Measurements from ENCODE around the gene SAMMSON.
A peak's percentile ranks its signal among the peaks of the same experiment; 100 is the strongest.

SAMMSON gene

DNA sequence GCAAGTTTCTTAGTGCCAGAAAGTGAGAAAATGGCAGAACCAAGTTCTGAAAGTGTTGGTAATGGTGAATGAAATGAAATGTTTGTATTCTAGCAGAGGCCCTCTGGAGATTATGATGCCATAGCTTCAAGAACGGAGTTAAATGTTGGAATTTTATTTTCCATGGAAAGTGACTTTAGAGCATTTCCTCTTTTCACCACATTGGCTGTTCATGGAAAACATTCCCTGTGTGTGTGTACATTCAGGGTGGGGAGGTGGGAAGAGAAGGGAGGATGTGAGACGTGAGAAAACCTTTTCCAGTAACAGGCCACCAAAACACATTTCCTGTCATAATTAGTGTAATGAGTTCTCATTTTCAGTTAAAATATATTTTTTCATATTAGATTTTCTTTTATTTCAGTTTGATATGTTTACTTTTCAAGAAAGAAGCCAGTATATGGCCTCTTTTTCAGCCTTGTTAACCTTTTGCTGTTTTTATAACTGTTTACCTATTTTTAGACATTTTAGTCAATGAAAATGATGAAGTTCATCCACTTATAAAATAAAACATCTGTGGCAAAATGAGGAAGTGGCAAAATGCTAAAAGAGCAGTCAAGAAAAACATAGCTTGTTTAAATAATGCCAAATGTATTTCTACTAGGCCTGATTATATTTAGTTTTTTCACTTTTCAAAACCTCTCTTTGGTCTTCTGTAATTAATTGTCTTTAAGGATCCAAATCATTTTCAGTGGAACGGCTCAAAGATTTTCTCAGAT is 21.6 kb downstream of the SAMMSON start:
- DNase-seq = no peak

GRCh38 chr3:70028361-70028760 is 28.8 kb downstream of the SAMMSON start:
- DNase-seq = no peak

- DNase-seq = no peak
These were observed 39.2 kb downstream of the SAMMSON start for GRCh38 chr3:70038693-70039092.

DNA sequence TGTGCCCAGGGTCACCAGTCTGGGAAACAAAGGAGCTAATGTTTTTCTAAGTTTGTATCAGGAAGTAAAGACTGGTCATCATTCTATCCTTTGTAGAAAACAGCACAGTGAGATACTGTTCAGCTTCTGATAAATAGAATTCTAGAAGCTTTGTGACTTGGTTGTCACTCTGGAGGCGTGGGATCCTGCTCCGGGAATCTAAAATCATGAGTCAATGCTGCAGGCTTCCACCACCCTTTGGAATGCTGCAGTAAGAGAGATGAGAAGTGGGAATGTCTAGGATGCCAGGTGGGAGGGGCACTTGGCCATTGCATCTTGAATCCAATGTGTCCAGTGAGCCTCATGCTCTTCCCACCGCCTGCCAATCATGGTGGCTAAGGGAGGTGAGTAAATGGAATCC is 40.9 kb downstream of the SAMMSON start:
- DNase-seq = no peak

GRCh38 chr3:70042641-70043040 is 43.1 kb downstream of the SAMMSON start:
- no peak for DNase-seq

DNA sequence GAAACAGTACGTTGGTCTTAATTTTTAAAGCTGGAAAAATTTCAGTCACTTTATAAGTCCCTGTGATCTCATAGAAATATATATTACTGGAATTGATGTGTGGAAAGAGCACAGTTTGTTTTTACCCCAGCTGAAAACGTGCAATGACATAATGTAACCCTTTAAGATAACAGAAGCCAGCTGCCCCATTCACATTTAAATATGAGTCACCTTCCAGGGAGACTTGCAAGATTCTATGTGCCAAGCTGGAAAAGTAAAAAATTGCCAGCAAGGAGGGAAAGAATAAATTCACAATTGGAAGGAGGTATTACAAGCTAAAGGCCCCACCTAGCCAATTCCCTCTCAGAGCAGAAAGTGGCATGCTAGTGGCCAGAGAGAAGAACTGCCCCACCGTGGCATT is 50.2 kb downstream of the SAMMSON start:
- no peak for DNase-seq

- no peak for DNase-seq
These were observed 53.8 kb downstream of the SAMMSON start for GRCh38 chr3:70053293-70053692.

DNA sequence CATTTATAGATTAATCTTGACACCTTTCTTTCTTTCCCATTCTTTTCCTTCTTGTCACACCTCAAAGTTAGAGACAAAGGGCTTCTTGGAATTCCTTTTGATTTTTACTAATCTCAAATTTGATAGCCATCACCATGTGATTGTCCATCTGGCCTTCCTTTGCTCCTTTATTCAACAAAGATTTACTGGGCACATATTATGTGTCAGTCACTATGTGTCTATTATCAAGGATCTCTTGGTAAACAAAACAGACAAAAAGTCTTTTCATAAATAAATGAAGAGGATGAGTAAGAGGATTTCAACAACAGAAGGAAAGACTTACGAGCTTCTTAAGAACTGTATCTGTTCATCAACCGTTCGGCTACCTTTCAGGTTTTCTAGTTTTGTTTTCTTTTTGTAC is 56.5 kb downstream of the SAMMSON start:
- no peak for DNase-seq

GRCh38 chr3:70057426-70057825 is 57.9 kb downstream of the SAMMSON start:
- DNase-seq = no peak

- no peak for DNase-seq
These were observed 61.6 kb downstream of the SAMMSON start for GRCh38 chr3:70061096-70061495.

GRCh38 chr3:70064194-70064779 is 64.8 kb downstream of the SAMMSON start:
- peak; percentile 6 for DNase-seq

DNA sequence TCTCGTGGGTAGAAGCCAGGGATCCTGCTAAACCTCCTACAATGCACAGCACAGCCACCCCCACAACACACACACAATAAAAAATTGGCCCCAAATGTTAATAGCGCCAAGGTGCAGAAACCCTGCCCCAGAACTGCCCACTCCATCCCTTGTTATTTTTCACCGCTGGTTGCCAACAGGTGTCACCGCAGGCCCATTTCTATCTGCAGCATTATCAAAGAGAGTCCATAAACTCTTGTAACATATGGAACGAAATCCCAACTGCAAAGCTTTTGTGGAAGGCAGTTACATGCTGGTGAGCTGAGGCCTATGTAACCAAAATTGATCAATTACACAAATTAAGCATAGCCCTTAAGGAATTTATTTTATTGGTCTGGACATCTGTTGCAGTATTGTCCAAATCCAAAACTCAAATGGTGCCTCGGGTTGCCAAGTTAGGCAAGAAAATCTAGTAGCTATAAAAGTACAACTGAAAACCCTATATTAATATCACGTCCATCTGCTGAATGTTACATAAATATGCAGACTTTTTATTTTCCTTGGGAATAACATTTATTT is 66.2 kb downstream of the SAMMSON start:
- no peak for DNase-seq

- no peak for DNase-seq
These were observed 68.5 kb downstream of the SAMMSON start for GRCh38 chr3:70067860-70068521.

GRCh38 chr3:70069557-70069956 is 70.0 kb downstream of the SAMMSON start:
- no peak for DNase-seq

- no peak for DNase-seq
These were observed 71.6 kb downstream of the SAMMSON start for GRCh38 chr3:70071138-70071537.

DNA sequence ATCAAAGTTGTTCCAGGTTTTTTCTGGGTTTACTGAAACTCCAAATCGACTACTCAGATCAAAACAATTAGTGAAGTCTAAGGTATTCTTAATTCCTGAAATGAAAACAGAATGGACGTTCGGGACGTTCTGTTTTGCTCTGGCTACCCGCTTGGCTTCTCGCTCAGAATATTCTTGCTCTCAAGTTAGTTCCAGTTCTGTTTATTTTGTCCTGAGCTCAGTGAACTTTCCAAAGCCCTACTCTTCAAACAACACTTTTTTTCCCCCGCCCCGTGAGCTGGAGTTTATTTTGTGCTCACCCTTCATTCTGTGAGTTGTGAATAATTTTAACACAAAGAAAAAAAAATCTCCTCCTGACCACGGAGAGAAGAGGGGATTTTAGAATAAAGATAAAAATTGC is 72.6 kb downstream of the SAMMSON start:
- DNase-seq = no peak

DNA sequence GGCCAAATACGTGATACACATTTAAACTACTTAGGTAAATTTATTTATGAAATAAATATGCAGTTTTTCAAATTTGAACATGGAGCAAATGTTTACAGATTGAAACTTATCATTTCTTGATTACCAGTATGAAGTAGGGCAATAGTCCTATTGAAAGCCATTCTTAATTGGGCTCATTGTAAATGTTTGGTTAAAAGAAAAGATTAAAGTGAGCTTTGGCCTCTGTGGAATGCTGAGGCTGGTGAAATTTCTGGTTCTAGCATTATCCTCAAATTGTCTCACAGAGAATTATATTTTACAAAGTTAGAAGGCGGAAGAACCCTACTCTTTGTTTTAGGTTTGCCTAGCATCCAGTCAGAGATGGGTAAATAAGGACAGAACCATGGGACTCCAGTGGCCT is 73.2 kb downstream of the SAMMSON start:
- no peak for DNase-seq

DNA sequence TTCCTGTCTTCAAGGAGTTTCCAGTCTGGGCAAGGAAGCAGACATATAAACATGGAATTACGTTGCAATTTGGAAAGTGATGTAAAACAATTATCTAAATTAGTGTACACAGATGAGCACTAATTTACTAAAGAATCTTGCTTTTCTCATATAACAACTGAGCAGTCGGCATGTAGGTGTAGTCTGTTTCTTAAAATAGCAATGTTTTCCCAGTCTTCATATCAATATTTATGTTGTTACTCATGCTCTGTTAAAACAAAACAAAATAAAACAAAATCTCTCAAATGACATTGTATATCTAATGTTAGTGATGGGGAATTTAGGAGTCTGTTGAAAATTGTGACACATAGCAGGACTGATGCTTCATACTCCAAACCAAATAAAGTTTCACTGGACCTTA is 75.6 kb downstream of the SAMMSON start:
- DNase-seq = no peak

DNA sequence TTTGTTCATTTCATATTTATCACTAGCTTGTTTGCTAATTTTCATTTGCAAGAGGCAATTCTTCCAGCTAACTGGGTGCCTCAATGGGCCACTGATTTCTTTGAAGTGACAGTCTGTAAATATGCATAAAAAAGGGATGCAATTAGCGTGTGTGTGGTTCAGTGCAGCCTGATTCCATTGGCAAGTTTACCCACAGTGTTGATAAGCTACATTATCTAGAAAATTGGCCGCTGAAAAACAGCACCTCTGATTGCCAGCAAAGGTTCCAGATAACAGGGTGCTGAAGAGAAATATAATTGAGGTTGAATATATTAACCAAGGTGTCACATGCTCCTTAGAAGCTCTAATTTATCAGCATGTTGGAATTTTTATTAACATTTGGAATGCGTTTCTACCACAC is 76.9 kb downstream of the SAMMSON start:
- no peak for DNase-seq

DNA sequence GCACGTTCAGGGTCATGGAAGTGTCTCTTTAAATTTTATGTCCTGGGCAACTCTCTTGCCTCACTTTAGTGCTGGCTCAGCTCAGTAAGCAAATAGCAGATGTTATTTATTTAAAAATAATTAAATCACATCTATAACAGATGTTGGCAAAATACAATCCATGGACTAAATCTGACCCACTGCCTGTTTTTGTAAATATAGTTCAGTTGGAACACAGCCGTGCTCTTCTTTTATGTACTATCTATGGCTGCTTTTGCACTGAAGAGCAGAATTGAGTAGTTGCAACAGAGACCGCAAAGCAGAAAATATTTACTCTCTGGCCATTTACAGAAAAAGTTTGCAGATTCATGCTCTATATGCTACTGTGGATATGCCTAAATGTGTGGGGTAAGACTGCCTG is 79.2 kb downstream of the SAMMSON start:
- DNase-seq = no peak

- DNase-seq = no peak
These were observed 86.1 kb downstream of the SAMMSON start for GRCh38 chr3:70085613-70086012.

DNA sequence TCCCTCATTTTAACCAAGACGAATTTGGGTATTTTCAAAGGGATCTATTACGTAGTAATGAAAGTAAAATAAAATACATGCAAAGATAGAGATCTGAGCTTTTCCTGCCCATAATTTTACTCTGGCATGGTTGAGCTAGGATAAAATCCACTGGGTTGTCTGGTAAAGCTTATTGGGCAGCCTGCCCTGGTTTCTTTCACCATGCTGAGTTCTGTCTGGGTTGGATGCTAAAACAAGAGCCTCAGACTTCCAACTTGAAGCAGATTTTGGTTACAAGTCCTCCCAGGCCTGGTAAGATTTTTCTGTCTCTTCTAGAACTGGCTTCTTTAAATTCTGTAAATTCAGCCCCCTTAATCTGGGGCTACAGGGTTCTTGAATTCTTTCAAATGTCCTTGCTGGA is 86.8 kb downstream of the SAMMSON start:
- DNase-seq = no peak

- no peak for DNase-seq
These were observed 90.9 kb downstream of the SAMMSON start for GRCh38 chr3:70090322-70090913.

DNA sequence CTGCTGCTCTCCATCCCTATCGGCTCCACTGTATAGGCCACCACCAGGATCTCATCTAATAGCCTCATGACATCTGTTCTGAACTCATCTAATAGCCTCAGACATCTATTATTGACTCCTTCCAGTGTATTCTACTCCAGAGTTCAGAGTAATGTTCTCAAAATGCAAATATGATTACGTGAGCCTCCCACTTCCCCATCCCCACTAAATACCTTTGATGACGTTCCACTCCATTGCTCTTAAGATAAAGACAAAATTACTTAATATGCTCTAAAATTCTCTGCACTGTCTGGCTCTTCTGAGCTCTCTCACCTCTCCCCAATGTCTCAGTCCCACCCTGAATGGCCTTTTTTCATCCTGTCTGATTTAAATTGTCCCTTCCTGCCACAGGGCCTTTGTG is 94.7 kb downstream of the SAMMSON start:
- no peak for DNase-seq
